ENCODE measurements around the gene DLG4.

DNA sequence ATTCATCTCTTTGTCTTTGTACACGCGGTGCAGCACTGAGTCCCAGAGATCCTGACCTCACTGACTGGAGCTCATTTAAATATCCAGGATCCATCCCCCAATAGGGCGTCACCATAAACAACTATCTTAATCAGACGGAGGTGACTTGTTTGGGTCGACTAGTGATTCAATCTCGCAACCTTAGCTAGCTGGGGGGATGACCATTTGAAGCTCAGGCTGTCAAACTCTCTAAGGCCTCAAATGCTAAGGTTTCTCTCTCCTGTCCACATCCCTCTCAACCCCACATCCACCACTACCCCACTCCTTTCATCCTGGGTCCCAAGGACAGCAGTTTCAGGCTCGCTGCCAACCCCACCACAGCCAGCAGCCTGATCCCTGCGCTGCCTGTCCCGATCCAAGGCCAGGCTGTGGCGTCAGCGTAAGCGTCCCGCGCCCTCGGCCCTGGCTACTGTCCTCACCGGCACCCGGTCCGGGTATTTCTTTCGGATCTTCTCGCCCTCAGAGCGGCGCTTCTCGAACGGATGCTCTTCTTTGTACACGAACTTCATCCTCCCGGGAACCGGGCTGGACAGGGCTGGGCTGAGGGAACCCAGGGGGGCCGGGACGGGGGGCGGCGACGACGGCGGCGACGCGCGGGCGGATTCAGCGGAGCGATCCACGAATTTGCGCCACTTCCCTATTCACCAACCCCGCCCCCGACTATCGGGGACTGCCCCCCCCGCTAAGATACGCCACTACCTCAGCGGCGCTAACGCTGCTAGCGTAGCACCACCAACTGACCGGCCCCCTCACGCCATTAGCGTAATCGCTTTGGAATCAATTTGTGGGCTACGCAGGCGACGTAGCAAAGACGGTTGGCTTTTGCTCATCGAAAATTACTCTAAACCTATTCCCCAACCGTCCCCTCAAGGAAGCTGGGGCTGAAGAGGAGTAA lies 22.4 kb upstream of the DLG4 start, which contains the start of gene GABARAP:
- no peak for TF ChIP-seq SNAI2 (CRISPR knock-in tag; IDR thresholded peaks at IDR 0.05)
- TF ChIP-seq OSR1 (CRISPR knock-in tag; IDR thresholded peaks at IDR 0.05), result no peak
- no peak for TF ChIP-seq PPARA (CRISPR knock-in tag; IDR thresholded peaks at IDR 0.05; ENCODE audit: borderline replicate concordance)
